Ishikawa (cell line): ENCODE data around the gene LDHA.

Experiments
- FOXM1 ChIP-seq: IDR thresholded peaks from 2 replicates; pipeline ENCODE4 v1.6.1; 2012; ENCODE audit warnings: low read depth, borderline replicate concordance
- RAD21 ChIP-seq: IDR thresholded peaks from 2 replicates; pipeline ENCODE4 v1.6.1; 2012; ENCODE audit warnings: low read depth

DNA sequence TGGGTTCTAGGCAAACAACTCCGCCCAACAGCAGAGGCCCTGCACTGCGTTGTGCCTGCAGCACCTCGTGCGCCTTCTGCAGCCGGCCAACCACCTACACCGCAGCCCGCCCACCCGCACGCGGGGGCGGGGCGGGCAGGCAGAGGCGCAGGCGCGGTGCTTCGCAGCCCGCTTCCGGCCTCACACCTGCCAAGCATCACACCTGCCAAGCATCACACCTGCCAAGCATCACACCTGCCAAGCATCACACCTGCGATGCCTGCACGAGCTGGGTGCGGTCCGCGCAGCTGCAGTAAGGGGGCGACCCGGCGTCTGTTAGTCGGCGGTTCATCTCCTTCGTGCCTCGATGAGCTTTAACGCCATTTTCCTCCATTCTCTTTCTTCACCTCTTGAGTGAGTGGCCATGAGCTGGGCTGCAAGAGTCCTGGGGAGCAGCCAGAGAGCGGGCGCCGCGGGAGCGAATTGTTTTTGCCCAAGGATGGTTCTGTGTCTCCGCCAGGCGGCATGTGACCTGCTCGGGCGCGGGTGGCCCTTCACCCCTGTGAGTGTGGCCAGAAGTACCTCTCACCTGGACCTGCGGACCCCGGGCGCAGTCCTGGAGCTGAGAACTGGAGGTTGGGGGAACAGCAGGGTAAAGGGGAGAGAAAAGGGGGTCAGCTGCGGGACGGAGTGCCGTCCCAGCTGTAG, 61.5 kb downstream of the LDHA start, which contains the start of gene LDHAL6A:
- TF ChIP-seq RAD21 (no peak), FOXM1 (no peak)
